ENCODE data around the gene TAS2R8.

TAS2R8 gene

DNA sequence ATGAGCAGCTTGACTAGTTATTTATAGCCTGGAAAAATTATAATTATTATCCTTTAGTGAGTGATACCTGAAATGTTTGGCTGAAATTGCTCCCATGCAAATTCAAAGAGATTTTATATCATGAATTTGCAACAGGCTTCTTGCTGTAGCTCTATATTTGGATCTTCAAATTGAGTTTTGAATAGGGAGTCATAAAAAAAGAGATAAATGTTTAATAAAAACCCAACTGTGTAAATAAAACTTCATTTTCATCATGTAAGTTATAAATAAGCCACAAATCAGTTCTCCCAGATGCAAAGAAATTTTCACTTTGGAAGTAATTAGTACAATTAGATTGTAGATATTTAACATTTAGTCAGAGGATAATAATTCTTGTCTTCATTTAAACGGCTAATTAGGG lies at the start of gene TAS2R8:
TAS2R8 (minus strand) TSS at position 101 of the 400 bp plus-strand sequence. CDS start 306 bp downstream, outside the sequence.
- Mint-ChIP-seq H3K27me3 (peaks cover 16% of the 10 kb centered on the region), H3K27ac (no peak within 1 kb of the TSS), H3K4me1 (no peaks in the 10 kb centered on the region), H3K4me3 (no peak within 1 kb of the TSS), H3K9me3 (no peaks in the 10 kb centered on the region), H3K36me3 (ENCODE audit: low read depth) (no peaks in the 10 kb centered on the region)
- ATAC-seq = no peak
- no peak for DNase-seq

GRCh38 chr12:10855807-10856206 lies 48.7 kb upstream of the TAS2R8 start:
- peaks cover 51% of the 10 kb centered on the region for H3K9me3 Mint-ChIP-seq
- ATAC-seq = no peak
- DNase-seq = no peak
- H3K27ac Mint-ChIP-seq = no peak overlapping the region
- H3K27me3 Mint-ChIP-seq = no peaks in the 10 kb centered on the region
- peaks cover 57% of the 10 kb centered on the region for H3K36me3 Mint-ChIP-seq (ENCODE audit: low read depth)
- peaks cover 22% of the 10 kb centered on the region for H3K4me1 Mint-ChIP-seq
- no peak overlapping the region for H3K4me3 Mint-ChIP-seq

DNA sequence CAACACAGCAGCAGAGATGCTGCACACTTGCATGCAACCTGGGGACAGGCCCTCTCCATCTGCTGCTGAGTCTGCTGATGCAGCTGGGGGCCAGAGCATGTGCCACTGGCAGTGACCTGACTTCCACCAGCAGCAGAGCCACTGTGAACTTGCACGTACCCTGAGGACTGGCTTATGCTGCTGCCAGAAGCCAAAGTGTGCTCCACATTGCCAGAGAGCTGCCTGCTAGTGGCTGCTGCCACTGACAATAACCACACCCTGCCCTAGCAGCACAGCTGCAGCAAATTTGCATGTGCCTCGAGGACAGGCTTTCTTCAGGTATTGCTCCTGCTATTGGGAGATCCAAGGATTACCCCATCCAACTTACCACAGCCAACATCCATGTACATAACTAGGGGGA lies 46.7 kb upstream of the TAS2R8 start:
- no peak overlapping the region for H3K4me3 Mint-ChIP-seq
- H3K4me1 Mint-ChIP-seq = peaks cover 33% of the 10 kb centered on the region
- peaks cover 39% of the 10 kb centered on the region for H3K36me3 Mint-ChIP-seq (ENCODE audit: low read depth)
- H3K27me3 Mint-ChIP-seq = no peaks in the 10 kb centered on the region
- ATAC-seq (no peak), DNase-seq (no peak)
- no peak overlapping the region for H3K27ac Mint-ChIP-seq
- peaks cover 30% of the 10 kb centered on the region for H3K9me3 Mint-ChIP-seq

- H3K27ac Mint-ChIP-seq = no peak overlapping the region
- peaks cover 33% of the 10 kb centered on the region for H3K4me1 Mint-ChIP-seq
- no peak overlapping the region for H3K4me3 Mint-ChIP-seq
- ATAC-seq = peak; percentile 15
- H3K27me3 Mint-ChIP-seq = no peaks in the 10 kb centered on the region
- H3K36me3 Mint-ChIP-seq (ENCODE audit: low read depth) = peaks cover 24% of the 10 kb centered on the region
- DNase-seq = no peak
- peaks cover 8% of the 10 kb centered on the region for H3K9me3 Mint-ChIP-seq
Measured at GRCh38 chr12:10851243-10851858, 44.3 kb upstream of the TAS2R8 start.

DNA sequence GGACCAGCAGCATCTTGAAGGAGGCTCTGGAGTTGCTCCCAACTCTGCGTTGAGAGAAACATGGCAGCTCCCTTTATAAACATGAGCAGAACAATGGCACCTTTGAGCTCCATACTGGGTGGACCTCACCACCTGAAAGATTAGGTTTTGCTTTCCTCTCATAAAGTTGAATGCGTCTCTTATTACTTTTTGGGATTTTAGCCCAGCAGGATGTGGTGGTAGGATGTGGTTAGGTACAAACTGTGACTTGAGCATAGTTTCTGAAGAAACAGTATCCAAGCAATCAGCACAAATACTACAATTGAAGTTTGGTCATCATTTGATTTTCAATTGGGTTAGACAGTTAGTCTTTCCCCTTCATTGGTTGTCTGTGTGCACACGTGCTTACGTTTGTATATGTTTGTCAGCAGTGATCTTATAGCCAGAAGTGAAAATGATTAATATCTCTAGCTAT lies 42.4 kb upstream of the TAS2R8 start, which contains the start of gene PRR4:
PRR4 (minus strand) TSS at position 51 of the 454 bp plus-strand sequence; CDS start at position 13, 38 bp downstream.
- Mint-ChIP-seq H3K4me1 (peaks cover 33% of the 10 kb centered on the region), H3K27me3 (no peaks in the 10 kb centered on the region), H3K27ac (no peak within 1 kb of the TSS), H3K9me3 (no peaks in the 10 kb centered on the region), H3K36me3 (ENCODE audit: low read depth) (peaks cover 19% of the 10 kb centered on the region), H3K4me3 (no peak within 1 kb of the TSS)
- DNase-seq (no peak), ATAC-seq (no peak)

DNA sequence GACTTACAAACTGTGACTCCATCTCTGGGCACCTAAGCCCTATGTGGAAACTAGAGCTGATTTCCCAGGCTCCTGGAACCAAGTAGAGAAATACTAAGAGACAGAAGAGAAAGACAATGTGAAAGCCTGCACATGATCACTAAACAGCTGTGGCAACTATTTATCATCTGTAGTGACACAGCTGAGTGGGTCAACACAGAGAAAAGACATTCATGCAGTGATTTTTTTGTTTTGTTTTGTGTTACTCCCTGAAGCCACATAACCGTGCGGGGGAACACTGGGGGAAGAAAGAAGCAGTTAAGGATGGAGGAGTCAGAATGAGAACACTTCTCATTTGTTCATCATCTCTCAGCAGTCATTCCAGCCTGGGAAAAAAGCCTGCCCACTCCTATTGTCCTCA lies 40.7 kb upstream of the TAS2R8 start:
- Mint-ChIP-seq H3K36me3 (ENCODE audit: low read depth) (peaks cover 19% of the 10 kb centered on the region), H3K4me3 (no peak overlapping the region), H3K4me1 (peaks cover 30% of the 10 kb centered on the region), H3K27me3 (no peaks in the 10 kb centered on the region), H3K27ac (no peak overlapping the region), H3K9me3 (no peaks in the 10 kb centered on the region)
- DNase-seq = no peak
- no peak for ATAC-seq

GRCh38 chr12:10842862-10843261 lies 35.8 kb upstream of the TAS2R8 start:
- H3K27me3 Mint-ChIP-seq = no peaks in the 10 kb centered on the region
- no peak overlapping the region for H3K27ac Mint-ChIP-seq
- no peak for DNase-seq
- ATAC-seq = no peak
- H3K36me3 Mint-ChIP-seq (ENCODE audit: low read depth) = peaks cover 22% of the 10 kb centered on the region
- H3K9me3 Mint-ChIP-seq = peaks cover 5% of the 10 kb centered on the region
- H3K4me3 Mint-ChIP-seq = no peak overlapping the region
- H3K4me1 Mint-ChIP-seq = no peaks in the 10 kb centered on the region

- Mint-ChIP-seq H3K9me3 (peaks cover 8% of the 10 kb centered on the region), H3K4me3 (no peak overlapping the region), H3K4me1 (no peaks in the 10 kb centered on the region), H3K27me3 (no peaks in the 10 kb centered on the region), H3K36me3 (ENCODE audit: low read depth) (peaks cover 9% of the 10 kb centered on the region), H3K27ac (no peak overlapping the region)
- no peak for DNase-seq
- ATAC-seq = no peak
Measured at GRCh38 chr12:10838461-10838860, 31.4 kb upstream of the TAS2R8 start.

DNA sequence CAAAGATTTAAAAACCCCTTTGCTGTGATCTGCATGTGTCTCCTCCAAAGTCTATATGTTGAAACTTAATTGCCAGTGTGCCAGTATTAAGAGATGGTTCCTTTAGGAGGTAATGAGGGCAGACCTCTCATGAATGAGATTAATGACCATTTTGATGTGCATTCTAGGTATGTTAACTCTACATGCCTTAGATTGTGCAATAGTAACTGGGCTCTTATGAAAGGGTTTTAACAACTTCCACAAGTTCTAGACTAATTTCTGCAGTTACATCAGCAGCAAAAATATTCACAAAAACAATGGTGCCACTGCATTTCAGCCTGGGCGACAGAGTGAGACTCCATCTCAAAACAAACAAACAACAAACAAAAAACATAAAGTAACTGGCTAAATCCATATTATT lies 22.9 kb upstream of the TAS2R8 start:
- no peak for DNase-seq
- H3K36me3 Mint-ChIP-seq (ENCODE audit: low read depth) = no peaks in the 10 kb centered on the region
- H3K27me3 Mint-ChIP-seq = no peaks in the 10 kb centered on the region
- no peak overlapping the region for H3K4me3 Mint-ChIP-seq
- no peaks in the 10 kb centered on the region for H3K4me1 Mint-ChIP-seq
- H3K9me3 Mint-ChIP-seq = no peaks in the 10 kb centered on the region
- ATAC-seq = no peak
- H3K27ac Mint-ChIP-seq = no peak overlapping the region

DNA sequence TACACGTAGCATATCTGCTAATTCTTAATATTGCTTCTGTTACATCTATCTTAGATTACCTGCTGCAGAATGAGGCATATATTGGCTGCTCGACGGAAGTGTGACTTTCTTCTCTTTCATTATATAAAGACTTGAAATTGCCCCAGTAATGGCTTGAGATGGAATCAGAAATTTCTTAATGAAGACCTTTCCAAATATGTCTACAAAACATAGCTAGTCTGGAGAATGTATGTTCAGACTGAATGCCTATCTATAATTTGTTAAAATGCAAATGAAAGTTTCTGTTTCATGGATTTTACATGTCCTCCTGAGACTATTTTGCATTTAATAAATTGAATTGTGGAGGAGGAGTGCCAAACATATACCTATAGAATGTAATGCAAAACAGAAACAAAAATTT lies 19.2 kb upstream of the TAS2R8 start, which contains the start of gene TAS2R10:
TAS2R10 (minus strand) TSS at position 101 of the 400 bp plus-strand sequence; CDS start at position 12, 89 bp downstream.
- Mint-ChIP-seq H3K36me3 (ENCODE audit: low read depth) (no peaks in the 10 kb centered on the region), H3K27me3 (no peaks in the 10 kb centered on the region), H3K9me3 (no peaks in the 10 kb centered on the region), H3K4me1 (no peaks in the 10 kb centered on the region), H3K4me3 (no peak within 1 kb of the TSS), H3K27ac (no peak within 1 kb of the TSS)
- DNase-seq (no peak), ATAC-seq (no peak)

DNA sequence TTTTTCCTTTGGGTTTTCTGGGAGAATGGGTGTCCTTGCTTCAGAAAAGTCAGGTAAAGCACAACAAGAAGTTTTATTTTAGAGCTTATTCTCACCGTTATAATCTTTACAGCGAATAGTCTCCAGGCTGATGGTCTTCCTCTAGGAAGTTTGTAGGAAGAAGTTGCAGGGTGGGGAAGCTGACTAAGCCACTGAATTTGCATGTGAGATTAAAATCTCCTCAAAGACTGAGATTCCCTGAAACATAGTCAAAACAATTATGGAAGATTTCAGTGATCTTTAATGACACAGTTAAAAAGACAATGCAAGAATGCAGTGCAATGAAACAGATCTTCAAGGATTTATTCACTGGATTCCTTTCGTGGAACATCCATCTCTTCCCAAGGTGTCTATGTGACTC lies 17.9 kb upstream of the TAS2R8 start:
- H3K27ac Mint-ChIP-seq = no peak overlapping the region

GRCh38 chr12:10811883-10812536 lies 4.9 kb upstream of the TAS2R8 start:
- Mint-ChIP-seq H3K27ac (no peak overlapping the region), H3K36me3 (ENCODE audit: low read depth) (no peaks in the 10 kb centered on the region), H3K27me3 (peaks cover 2% of the 10 kb centered on the region), H3K4me1 (no peaks in the 10 kb centered on the region), H3K9me3 (no peaks in the 10 kb centered on the region), H3K4me3 (no peak overlapping the region)
- ATAC-seq (no peak), DNase-seq (no peak)

More for the DNA sequence above, 17.9 kb upstream of the TAS2R8 start:
- Mint-ChIP-seq H3K36me3 (ENCODE audit: low read depth) (no peaks in the 10 kb centered on the region), H3K4me3 (no peak overlapping the region), H3K27me3 (no peaks in the 10 kb centered on the region), H3K9me3 (no peaks in the 10 kb centered on the region), H3K4me1 (no peaks in the 10 kb centered on the region)
- ATAC-seq (no peak), DNase-seq (no peak)

DNA sequence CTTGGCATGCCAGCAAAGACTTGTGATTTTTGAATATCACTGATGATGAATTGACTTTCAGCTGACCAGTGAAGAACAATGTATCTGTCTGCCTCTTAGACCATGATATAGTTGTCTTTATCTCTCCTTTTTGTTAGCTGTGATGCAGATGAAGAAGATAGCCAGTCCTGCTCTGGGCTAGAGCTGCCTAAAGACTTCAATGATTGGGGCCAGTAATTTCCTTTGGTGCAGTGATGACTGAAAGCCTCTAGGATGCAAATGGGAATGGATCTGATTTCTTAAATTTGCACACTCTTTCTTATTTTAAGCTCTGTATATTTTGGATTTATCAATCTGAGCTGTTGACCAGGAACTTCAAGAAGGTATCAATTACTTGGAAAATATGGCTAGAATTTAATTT lies 3.0 kb upstream of the TAS2R8 start, which contains the start of gene TAS2R9:
TAS2R9 (minus strand) TSS at position 101 of the 400 bp plus-strand sequence; CDS start at position 8, 93 bp downstream.
- H3K4me1 Mint-ChIP-seq = no peaks in the 10 kb centered on the region
- H3K9me3 Mint-ChIP-seq = no peaks in the 10 kb centered on the region
- no peak within 1 kb of the TSS for H3K27ac Mint-ChIP-seq
- ATAC-seq (no peak), DNase-seq (no peak)
- H3K27me3 Mint-ChIP-seq = peaks cover 12% of the 10 kb centered on the region
- H3K36me3 Mint-ChIP-seq (ENCODE audit: low read depth) = no peaks in the 10 kb centered on the region
- H3K4me3 Mint-ChIP-seq = no peak within 1 kb of the TSS

- Mint-ChIP-seq H3K36me3 (ENCODE audit: low read depth) (no peaks in the 10 kb centered on the region), H3K4me3 (no peak within 1 kb of the TSS), H3K27ac (no peak within 1 kb of the TSS), H3K9me3 (no peaks in the 10 kb centered on the region), H3K27me3 (peaks cover 29% of the 10 kb centered on the region), H3K4me1 (no peaks in the 10 kb centered on the region)
- ATAC-seq (no peak), DNase-seq (no peak)
Measured at GRCh38 chr12:10802587-10802986, 4.5 kb downstream of the TAS2R8 start, which contains the start of gene TAS2R7. Gene TAS2R7 (minus strand): TSS chr12:10802627. CDS start chr12:10802570, 57 bp downstream.

DNA sequence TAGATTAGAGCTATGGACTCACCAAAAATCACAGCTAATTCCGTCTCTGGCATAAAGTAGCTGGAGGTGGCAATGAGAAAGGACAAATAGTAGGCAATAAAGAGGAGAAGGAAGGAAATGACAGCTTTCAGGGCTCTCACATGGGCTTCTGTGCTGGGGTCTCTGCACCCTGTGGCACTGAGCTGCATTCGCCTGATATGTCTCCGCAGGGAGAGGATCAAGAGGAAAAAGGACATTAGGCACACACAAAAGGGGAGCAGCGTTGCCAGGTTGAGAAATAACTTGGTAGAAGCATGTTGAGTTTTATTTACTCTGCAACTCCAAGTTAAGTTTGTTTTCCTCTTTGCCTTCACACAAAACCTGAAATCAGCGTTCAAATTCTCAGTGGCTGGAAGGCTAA lies 5.3 kb downstream of the TAS2R8 start:
- no peaks in the 10 kb centered on the region for H3K9me3 Mint-ChIP-seq
- no peaks in the 10 kb centered on the region for H3K36me3 Mint-ChIP-seq (ENCODE audit: low read depth)
- no peak for ATAC-seq
- no peak for DNase-seq
- no peaks in the 10 kb centered on the region for H3K4me1 Mint-ChIP-seq
- peaks cover 34% of the 10 kb centered on the region for H3K27me3 Mint-ChIP-seq
- no peak overlapping the region for H3K27ac Mint-ChIP-seq
- H3K4me3 Mint-ChIP-seq = no peak overlapping the region

Measured in activated naive CD8-positive, alpha-beta T cell treated with anti-CD3 and anti-CD28 coated beads, Interleukin-2, amount 50 U/mL, for 24 hours (primary cell).